Endodermal cell (in vitro differentiated cells): ENCODE data around the gene DEFB125. TPM values are rescaled to one million over a fixed set of nuclear protein-coding genes. Genes with fewer than 3 reads are reported as not detected.

Source experiments
- DNase-seq: peaks from one replicate; pipeline ENCODE4 v3.0.0-alpha.2; 2017
- H3K27ac ChIP-seq: 2 replicates; pipeline ENCODE4 v1.5.1; 2013; ENCODE audit warnings: mild to moderate bottlenecking, low read depth, low read length, moderate library complexity
- H3K27me3 ChIP-seq: 2 replicates; pipeline ENCODE4 v1.6.1; 2013; ENCODE audit warnings: mild to moderate bottlenecking, low read length, moderate library complexity; ENCODE audit not compliant: insufficient read depth, control insufficient read depth, poor library complexity, severe bottlenecking
- H3K36me3 ChIP-seq: 2 replicates; pipeline ENCODE4 v1.7.0; 2013; ENCODE audit warnings: mild to moderate bottlenecking, low read length, moderate library complexity; ENCODE audit not compliant: control insufficient read depth, insufficient read depth
- H3K4me1 ChIP-seq: one replicate; pipeline ENCODE4 v1.7.0; 2013; ENCODE audit warnings: low read length; ENCODE audit not compliant: control insufficient read depth, insufficient read depth
- H3K4me3 ChIP-seq: 2 replicates; pipeline ENCODE4 v1.5.1; 2013; ENCODE audit warnings: mild to moderate bottlenecking, low read length, moderate library complexity
- H3K9ac ChIP-seq: 2 replicates; pipeline ENCODE4 v1.6.1; 2013; ENCODE audit warnings: mild to moderate bottlenecking, low read length, moderate library complexity; ENCODE audit not compliant: poor library complexity, severe bottlenecking; ENCODE audit errors: extremely low read depth
- H3K9me3 ChIP-seq: 2 replicates; pipeline ENCODE4 v1.6.1; 2013; ENCODE audit warnings: mild to moderate bottlenecking, low read length, moderate library complexity; ENCODE audit not compliant: control insufficient read depth
- H3K27ac Mint-ChIP-seq: 2 replicates; pipeline ENCODE4 v1.8.0; 2020; ENCODE audit warnings: mixed read lengths
- H3K27me3 Mint-ChIP-seq: 2 replicates; pipeline ENCODE4 v1.8.0; 2021; ENCODE audit warnings: mild to moderate bottlenecking, mixed read lengths; ENCODE audit not compliant: insufficient read depth
- H3K36me3 Mint-ChIP-seq: 2 replicates; pipeline ENCODE4 v1.8.0; 2020; ENCODE audit warnings: low read depth, mixed read lengths
- H3K4me1 Mint-ChIP-seq: 2 replicates; pipeline ENCODE4 v1.8.0; 2020; ENCODE audit warnings: mixed read lengths
- H3K4me3 Mint-ChIP-seq: 2 replicates; pipeline ENCODE4 v1.8.0; 2020; ENCODE audit warnings: mild to moderate bottlenecking, moderate library complexity, mixed read lengths
- H3K9me3 Mint-ChIP-seq: 2 replicates; pipeline ENCODE4 v1.8.0; 2020; ENCODE audit warnings: mild to moderate bottlenecking, mixed read lengths
- CTCF ChIP-seq: fragments of 200-600 bp; sonication (generic); conservative IDR thresholded peaks from 2 replicates; pipeline ENCODE4 v1.5.0; 2021; ENCODE audit warnings: antibody characterized with exemption, mild to moderate bottlenecking
- WGBS, 2 experiments: methylation state at CpG; one replicate each; pipeline versions ENCODE4 v1.1.5 to v1.1.7; 2013; ENCODE audit warnings: missing lambda C conversion rate in 2 of 2, mixed read lengths in 1 of 2; ENCODE audit not compliant: insufficient coverage in 1 of 2, insufficient read length in 1 of 2; 5-methylcytosine and 5-hydroxymethylcytosine counted together
- total RNA-seq, 2 donors: library from RNA; stranded (reverse); fragmentation: NEBNext Ultra II Directional in 1 of 2; extraction: Animal tissue kit (Norgen Biotek cat#: 25700) in 1 of 2; gene quantifications; 2 replicates in 1 of 2; 3 replicates in 1 of 2; pipeline ENCODE4 v1.2.1, GENCODE V29; 2021

Gene DEFB125
- total RNA-seq, 2 donors from 2014 or later, result not detected

DNA sequence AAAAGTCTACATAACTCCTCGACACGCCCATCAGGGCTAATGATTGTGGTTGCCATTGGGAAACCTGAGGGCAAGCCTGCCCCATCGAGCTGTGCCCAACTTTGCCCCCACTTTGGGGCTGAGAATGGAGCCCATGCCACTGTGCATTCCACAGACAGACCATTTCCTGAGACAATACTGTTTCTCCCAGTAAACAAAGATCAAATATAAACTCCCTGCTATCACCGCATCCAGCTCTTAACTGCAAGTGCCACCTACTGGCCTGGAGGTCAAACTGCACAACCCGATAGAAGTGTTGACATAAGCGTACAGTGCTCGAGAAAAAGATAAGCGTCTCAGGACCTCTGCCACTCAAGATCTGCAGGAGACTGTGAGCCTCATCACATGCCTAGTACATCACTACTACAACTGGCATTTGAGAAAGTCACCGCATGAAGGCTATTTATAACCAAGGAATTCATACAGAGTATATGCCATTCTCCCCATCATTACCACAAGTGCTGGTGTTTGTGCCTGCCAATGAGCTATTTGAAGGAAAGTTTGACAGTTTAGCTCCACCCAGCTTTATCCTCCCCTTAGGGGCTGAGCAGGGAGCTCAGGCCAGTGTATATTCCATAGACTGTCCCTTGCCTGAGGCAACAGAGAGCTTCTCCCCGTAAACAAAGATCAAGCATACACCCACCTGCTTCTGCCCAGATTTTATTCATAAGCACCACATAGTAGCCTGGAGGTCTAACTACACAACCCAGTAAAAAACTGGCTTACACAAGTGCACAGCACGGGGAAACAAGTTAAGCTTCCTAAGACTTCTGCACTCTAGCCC is 50.4 kb downstream of the DEFB125 start:
- Mint-ChIP-seq H3K9me3 (peaks cover 24% of the 10 kb centered on the region), H3K4me3 (no peak overlapping the region), H3K36me3 (peaks cover 8% of the 10 kb centered on the region), H3K4me1 (peaks cover 5% of the 10 kb centered on the region), H3K27me3 (no peaks in the 10 kb centered on the region), H3K27ac (no peak overlapping the region)
- 89 to 95% methylated on average over 7 to 11 of the region's 11 CpGs for WGBS, 2 experiments
- Histone ChIP-seq H3K27ac (no peak overlapping the region), H3K4me1 (no peaks in the 10 kb centered on the region), H3K27me3 (no peaks in the 10 kb centered on the region), H3K36me3 (no peaks in the 10 kb centered on the region), H3K9me3 (peaks cover 7% of the 10 kb centered on the region), H3K4me3 (no peak overlapping the region), H3K9ac (no peak overlapping the region)
- TF ChIP-seq CTCF, result peak; percentile 54
- no peak for DNase-seq

GRCh38 chr20:142290-142689 is 54.8 kb downstream of the DEFB125 start, which contains the start of gene DEFB126:
DEFB126 (plus strand) TSS chr20:142590; CDS start chr20:142629, 39 bp downstream.
- H3K27me3 Mint-ChIP-seq, result no peaks in the 10 kb centered on the region
- Histone ChIP-seq H3K27ac (no peak within 1 kb of the TSS), H3K9me3 (peaks cover 7% of the 10 kb centered on the region), H3K27me3 (no peaks in the 10 kb centered on the region), H3K4me3 (no peak within 1 kb of the TSS), H3K36me3 (no peaks in the 10 kb centered on the region), H3K9ac (no peak within 1 kb of the TSS), H3K4me1 (no peaks in the 10 kb centered on the region)
- no peak within 1 kb of the TSS for H3K27ac Mint-ChIP-seq
- TF ChIP-seq CTCF, result no peak
- H3K36me3 Mint-ChIP-seq, result no peaks in the 10 kb centered on the region
- no peak within 1 kb of the TSS for H3K4me3 Mint-ChIP-seq
- H3K4me1 Mint-ChIP-seq, result peaks cover 14% of the 10 kb centered on the region
- H3K9me3 Mint-ChIP-seq, result peaks cover 11% of the 10 kb centered on the region
- 82% methylated on average over 1 of the region's 1 CpG; no CpG with 5 or more reads in 1 of the 2 experiments for whole genome bisulfite sequencing, 2 experiments
- no peak for DNase-seq

- TF ChIP-seq CTCF, result no peak
- Histone ChIP-seq H3K9ac (no peak overlapping the region), H3K27ac (no peak overlapping the region), H3K4me3 (no peak overlapping the region), H3K36me3 (no peaks in the 10 kb centered on the region), H3K27me3 (no peaks in the 10 kb centered on the region), H3K4me1 (no peaks in the 10 kb centered on the region), H3K9me3 (no peaks in the 10 kb centered on the region)
- peak; percentile 50 for DNase-seq
- Mint-ChIP-seq H3K9me3 (no peaks in the 10 kb centered on the region), H3K4me1 (peaks cover 9% of the 10 kb centered on the region), H3K36me3 (no peaks in the 10 kb centered on the region), H3K27me3 (no peaks in the 10 kb centered on the region), H3K4me3 (no peak overlapping the region), H3K27ac (peak overlapping the region; percentile 26)
- WGBS, 2 experiments, result 79% methylated on average over 2 of the region's 2 CpGs; no CpG with 5 or more reads in 1 of the 2 experiments
These were observed 58.4 kb downstream of the DEFB125 start for GRCh38 chr20:145877-146276.

Other genes with a start within 250 kb of the DEFB125 start
- gene DEFB126, start 54.9 kb downstream of the DEFB125 start, total RNA-seq, result not detected
- not detected for gene DEFB127, start 69.8 kb downstream of the DEFB125 start, total RNA-seq
- gene DEFB128, start 102.0 kb downstream of the DEFB125 start, total RNA-seq, result not detected
- gene DEFB129, start 139.6 kb downstream of the DEFB125 start, total RNA-seq, result not detected
- gene DEFB132, start 170.1 kb downstream of the DEFB125 start, total RNA-seq, result not detected
- 10 to 100 TPM; 21.8 to 29.4 TPM for gene C20orf96, start 203.1 kb downstream of the DEFB125 start, total RNA-seq
- gene ZCCHC3, start 209.9 kb downstream of the DEFB125 start, total RNA-seq, result 10 to 100 TPM; 39.5 to 46.1 TPM
- 10 to 100 TPM; 71.4 to 81.7 TPM for gene SOX12, start 237.9 kb downstream of the DEFB125 start, total RNA-seq